ENCODE data around the gene S100P.
"Not testable (repeated sequence)": the region's sequence is repeated elsewhere in the genome, so short reads cannot be mapped to it uniquely, and the experiment has no call there.

Gene S100P

DNA sequence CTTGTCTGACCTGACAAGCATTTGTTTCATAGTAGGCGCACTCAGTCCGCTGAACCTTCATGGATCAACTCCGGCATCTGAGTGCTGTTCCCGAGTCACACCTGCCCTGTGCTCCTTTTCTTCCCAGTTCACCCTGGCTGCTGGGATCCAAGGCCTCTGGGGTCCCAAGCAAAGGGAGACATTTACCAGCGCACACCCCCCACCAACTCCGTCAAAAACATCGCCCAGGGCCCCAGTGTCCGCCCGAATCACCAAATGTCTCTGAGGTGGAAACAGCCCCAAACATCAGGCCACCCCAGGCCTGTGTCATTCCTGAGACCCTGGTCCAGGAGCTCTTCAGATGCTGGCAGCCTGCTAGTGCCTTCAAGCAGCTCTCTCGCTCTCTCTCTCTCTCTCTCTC, 27.4 kb downstream of the S100P start:
- Histone ChIP-seq H3K36me3 (no peaks in the 10 kb centered on the region; the same call in 1 of the 2 replicates), H3K9me3 (ENCODE audit: severe bottlenecking) (no peaks in the 10 kb centered on the region), H3K27me3 (ENCODE audit: insufficient read depth, low read depth, severe bottlenecking) (no peaks in the 10 kb centered on the region), H3K27ac (no peak overlapping the region), H3K4me3 (ENCODE audit: low read depth, low read length) (no peak overlapping the region)
- TF ChIP-seq, protein P1, sequence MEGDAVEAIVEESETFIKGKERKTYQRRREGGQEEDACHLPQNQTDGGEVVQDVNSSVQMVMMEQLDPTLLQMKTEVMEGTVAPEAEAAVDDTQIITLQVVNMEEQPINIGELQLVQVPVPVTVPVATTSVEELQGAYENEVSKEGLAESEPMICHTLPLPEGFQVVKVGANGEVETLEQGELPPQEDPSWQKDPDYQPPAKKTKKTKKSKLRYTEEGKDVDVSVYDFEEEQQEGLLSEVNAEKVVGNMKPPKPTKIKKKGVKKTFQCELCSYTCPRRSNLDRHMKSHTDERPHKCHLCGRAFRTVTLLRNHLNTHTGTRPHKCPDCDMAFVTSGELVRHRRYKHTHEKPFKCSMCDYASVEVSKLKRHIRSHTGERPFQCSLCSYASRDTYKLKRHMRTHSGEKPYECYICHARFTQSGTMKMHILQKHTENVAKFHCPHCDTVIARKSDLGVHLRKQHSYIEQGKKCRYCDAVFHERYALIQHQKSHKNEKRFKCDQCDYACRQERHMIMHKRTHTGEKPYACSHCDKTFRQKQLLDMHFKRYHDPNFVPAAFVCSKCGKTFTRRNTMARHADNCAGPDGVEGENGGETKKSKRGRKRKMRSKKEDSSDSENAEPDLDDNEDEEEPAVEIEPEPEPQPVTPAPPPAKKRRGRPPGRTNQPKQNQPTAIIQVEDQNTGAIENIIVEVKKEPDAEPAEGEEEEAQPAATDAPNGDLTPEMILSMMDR (IDR thresholded peaks at IDR 0.05; ENCODE audit: low read depth, low read length): no peak
- DNase-seq: no peak

DNA sequence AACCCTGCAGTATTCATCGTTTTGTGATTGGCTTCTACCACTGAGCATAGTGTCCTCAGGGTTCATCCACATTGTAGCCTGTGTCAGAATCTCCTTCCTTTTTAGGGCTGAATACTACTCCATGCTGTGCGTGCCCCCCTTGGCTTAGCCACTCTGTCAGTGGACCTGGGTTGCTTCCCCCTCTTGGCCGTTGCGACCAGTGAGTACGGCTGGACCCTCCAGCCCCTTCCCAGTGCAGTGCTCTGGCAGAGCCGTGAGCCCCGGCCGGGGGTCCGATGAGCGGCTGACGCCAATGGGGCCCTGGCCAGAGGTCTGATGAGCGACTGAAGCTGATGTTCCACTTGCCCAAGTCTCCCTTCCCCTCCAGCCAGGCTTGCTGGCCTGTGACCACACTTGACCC, 29.2 kb downstream of the S100P start:
- Histone ChIP-seq H3K4me3 (ENCODE audit: low read depth, low read length) (no peak overlapping the region), H3K9me3 (ENCODE audit: severe bottlenecking) (no peaks in the 10 kb centered on the region), H3K27me3 (ENCODE audit: insufficient read depth, low read depth, severe bottlenecking) (no peaks in the 10 kb centered on the region), H3K36me3 (no peaks in the 10 kb centered on the region), H3K27ac (no peak overlapping the region)
- DNase-seq: no peak
- TF ChIP-seq, protein P1 (IDR thresholded peaks at IDR 0.05; ENCODE audit: low read depth, low read length): no peak

DNA sequence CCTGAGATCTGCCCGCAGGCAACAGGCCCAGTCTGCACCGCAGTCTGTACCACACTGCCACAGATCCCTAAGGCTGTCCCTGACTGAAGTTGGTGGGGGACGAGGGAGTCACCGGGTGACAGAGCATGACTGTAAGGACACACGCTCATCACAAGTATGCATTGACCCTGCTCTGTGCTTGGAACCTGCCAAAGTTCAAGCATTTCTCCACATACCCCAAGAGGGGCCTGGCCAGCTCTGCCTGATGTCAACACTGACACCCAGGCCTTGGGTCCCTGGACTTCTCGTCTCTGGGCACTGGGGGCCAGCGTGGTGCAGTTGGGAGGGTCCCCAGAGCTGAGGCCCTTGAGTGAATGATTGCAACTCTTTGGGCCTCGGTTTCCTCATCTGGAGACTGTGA, 30.2 kb downstream of the S100P start:
- TF ChIP-seq, protein P1 (IDR thresholded peaks at IDR 0.05; ENCODE audit: low read depth, low read length): no peak
- no peaks in the 10 kb centered on the region for H3K27me3 ChIP-seq (ENCODE audit: insufficient read depth, low read depth, severe bottlenecking)
- no peak overlapping the region for H3K27ac ChIP-seq

DNA sequence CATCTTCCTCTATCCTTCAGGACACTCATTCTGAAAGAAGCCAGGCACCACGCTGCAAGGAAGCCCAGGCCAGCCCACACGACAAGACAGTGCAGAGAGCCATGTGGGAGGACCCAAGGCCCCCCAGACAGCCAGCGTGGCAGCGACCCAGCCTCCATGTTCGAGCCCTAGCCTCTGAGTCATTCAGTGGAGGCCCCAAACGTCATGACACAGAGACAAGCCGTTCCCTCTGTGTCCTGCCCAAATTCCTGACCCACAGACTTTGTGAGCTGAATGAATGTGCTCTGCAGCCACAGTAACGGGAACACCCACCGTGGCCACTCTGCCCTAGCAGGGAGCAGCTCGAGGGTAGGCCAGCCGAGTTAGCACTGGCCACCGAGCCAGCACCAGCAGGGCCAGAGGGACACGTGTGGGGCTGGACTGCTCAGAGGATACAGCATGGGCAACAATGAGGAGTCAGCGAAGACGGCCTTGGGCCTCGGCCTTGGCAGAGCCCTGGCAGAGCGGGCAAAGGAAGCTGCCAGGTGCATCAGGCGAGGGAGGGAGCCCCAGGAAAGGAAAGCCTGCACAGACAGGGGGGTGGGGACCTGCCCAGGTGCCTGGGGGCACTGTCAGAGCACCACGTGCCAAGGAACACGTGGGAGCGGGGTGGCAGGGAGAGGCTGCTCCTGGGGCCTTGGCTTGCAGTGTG, 30.9 kb downstream of the S100P start:
- no peak for DNase-seq
- no peaks in the 10 kb centered on the region for H3K27me3 ChIP-seq (ENCODE audit: insufficient read depth, low read depth, severe bottlenecking)
- H3K4me3 ChIP-seq (ENCODE audit: low read depth, low read length): no peak overlapping the region
- no peak overlapping the region for H3K27ac ChIP-seq
- no peaks in the 10 kb centered on the region for H3K9me3 ChIP-seq (ENCODE audit: severe bottlenecking)
- no peaks in the 10 kb centered on the region for H3K36me3 ChIP-seq
- TF ChIP-seq, protein P1 (IDR thresholded peaks at IDR 0.05; ENCODE audit: low read depth, low read length): no peak

More for the DNA sequence above, 30.2 kb downstream of the S100P start:
- Histone ChIP-seq H3K9me3 (ENCODE audit: severe bottlenecking) (no peaks in the 10 kb centered on the region), H3K4me3 (ENCODE audit: low read depth, low read length) (no peak overlapping the region), H3K36me3 (no peaks in the 10 kb centered on the region)
- DNase-seq: no peak

DNA sequence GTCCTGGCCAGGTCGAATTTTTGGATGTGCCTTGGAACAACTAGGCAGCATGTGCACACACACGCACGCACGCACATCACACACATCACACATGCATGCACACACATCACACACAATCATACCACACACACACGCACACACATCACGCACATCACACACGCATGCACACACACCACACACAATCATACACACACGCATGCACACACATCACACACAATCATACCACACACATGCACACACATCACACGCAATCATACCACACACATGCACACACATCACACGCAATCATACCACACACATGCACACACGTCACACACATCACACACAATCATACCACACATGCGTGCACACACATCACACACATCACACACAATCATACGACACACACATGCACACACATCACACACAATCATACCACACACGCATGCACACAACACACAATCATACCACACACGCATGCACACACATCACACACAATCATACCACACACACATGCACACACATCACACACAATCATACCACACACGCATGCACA, 31.8 kb downstream of the S100P start:
- not testable (repeated sequence) for H3K36me3 ChIP-seq

DNA sequence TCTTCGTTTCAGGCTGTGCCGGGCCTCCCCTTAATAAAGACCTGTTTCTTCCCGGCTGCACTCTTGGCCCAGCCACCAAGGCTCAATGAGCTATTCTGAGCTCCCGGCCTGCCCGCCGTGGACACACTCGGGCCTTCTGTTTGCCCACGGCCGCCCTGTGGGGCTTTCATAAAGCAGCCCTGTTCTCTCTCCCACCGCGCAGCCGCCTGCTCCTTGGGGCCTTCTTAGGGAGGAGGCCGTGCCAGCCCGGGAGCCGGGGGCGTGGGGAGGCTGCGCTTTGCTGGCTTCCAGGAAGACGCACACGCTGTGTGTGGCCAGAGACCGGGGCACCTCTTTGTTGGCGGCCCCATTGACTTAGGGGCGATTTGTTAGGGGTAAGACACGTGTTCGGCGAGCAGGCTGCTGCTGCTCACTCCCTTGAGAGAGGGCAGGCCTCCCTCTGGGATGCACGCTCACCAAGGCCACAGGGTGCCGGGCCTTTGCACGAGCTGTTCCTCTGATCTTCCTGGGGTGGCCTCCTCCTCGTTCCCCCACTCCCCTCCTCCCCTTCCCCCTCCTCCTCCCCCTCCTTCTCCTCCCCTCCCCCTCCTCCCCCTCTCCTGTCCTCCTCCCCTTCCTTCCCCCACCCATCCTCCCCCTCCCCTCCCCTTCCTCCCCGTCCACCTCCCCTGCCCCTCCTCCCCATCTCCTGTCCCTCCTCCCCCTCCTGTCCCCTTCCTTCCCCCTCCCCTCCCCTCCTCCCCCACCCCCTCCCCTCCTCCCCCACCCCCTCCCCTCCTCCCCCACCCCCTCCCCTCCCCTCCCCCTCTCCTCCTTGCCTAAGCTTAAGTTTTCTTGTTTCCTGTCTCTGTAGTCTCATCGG, 33.6 kb downstream of the S100P start:
- no peaks in the 10 kb centered on the region for H3K36me3 ChIP-seq
- H3K27me3 ChIP-seq (ENCODE audit: insufficient read depth, low read depth, severe bottlenecking): no peaks in the 10 kb centered on the region
- H3K4me3 ChIP-seq (ENCODE audit: low read depth, low read length): no peak overlapping the region
- no peak for DNase-seq
- H3K9me3 ChIP-seq (ENCODE audit: severe bottlenecking): no peaks in the 10 kb centered on the region
- no peak overlapping the region for H3K27ac ChIP-seq
- TF ChIP-seq, protein P1 (IDR thresholded peaks at IDR 0.05; ENCODE audit: low read depth, low read length): no peak

More for the DNA sequence above, 31.8 kb downstream of the S100P start:
- not testable (repeated sequence) for H3K27me3 ChIP-seq (ENCODE audit: insufficient read depth, low read depth, severe bottlenecking); DNase-seq; H3K27ac ChIP-seq; H3K9me3 ChIP-seq (ENCODE audit: severe bottlenecking); H3K4me3 ChIP-seq (ENCODE audit: low read depth, low read length)
